ENCODE data around the gene SLC17A9. TPM values are rescaled to one million over a fixed set of nuclear protein-coding genes. Genes with fewer than 3 reads are reported as not detected.
A peak's percentile ranks its signal among the peaks of the same experiment; 100 is the strongest.

SLC17A9 gene
- total RNA-seq, 1 donor from 2014 or later, result 7.0 TPM

DNA sequence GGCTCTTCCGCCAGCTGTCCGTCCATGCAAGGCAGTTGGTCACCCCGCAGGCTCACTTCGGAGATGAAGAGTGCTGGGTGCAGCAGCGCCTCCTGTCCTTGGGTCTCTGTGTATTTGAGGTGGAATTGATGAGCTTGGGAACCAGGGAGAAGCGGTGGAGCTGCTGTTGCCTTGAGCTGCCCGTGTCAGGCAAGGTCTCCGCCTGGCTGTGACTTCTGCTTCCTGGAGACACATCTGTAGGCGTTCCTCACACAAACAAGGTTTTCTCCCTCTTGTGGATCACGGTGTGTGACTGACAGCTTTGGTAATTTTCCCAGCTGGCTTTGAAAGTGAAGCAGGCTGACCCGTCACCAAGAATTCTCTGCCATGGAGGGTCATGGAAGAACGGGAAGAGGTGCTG is 2.5 kb upstream of the SLC17A9 start:
- DNase-seq (ENCODE audit: low spot score), result no peak
- no peak for TF ChIP-seq CTCF (IDR thresholded peaks at IDR 0.05; ENCODE audit: unreplicated experiment)
- Mint-ChIP-seq H3K27ac (ENCODE audit: unreplicated experiment) (peak overlapping the region; percentile 75), H3K27me3 (ENCODE audit: unreplicated experiment) (peaks cover 4% of the 10 kb centered on the region), H3K4me3 (ENCODE audit: unreplicated experiment) (peak overlapping the region; percentile 76), H3K4me1 (ENCODE audit: unreplicated experiment) (peaks cover 10% of the 10 kb centered on the region), H3K9me3 (ENCODE audit: unreplicated experiment) (no peaks in the 10 kb centered on the region), H3K36me3 (ENCODE audit: low read depth, unreplicated experiment) (peaks cover 21% of the 10 kb centered on the region)

DNA sequence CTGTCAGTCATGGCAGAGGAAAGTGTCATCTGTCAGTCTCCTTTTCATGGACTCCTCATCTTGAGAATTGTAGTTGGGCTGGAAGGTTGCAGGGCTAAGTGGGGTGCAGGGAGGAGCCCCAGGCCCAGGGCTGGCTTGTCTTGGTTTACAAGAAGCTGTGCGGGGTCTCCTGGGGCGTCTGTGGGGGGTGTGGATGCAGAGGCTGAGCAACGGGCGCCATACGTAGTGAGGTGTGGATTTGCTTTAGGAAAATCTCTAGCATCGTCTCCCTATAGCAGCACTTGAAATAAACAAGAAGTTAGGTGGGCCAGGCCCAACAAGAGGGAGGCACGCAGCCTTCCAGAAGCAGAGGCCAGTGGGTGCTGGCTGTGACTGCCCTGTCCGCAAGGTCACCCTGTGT is 1.8 kb upstream of the SLC17A9 start:
- TF ChIP-seq CTCF (IDR thresholded peaks at IDR 0.05; ENCODE audit: unreplicated experiment), result no peak
- Mint-ChIP-seq H3K36me3 (ENCODE audit: low read depth, unreplicated experiment) (peaks cover 21% of the 10 kb centered on the region), H3K27ac (ENCODE audit: unreplicated experiment) (peak overlapping the region; percentile 42), H3K27me3 (ENCODE audit: unreplicated experiment) (peaks cover 4% of the 10 kb centered on the region), H3K4me3 (ENCODE audit: unreplicated experiment) (no peak overlapping the region), H3K4me1 (ENCODE audit: unreplicated experiment) (peaks cover 10% of the 10 kb centered on the region), H3K9me3 (ENCODE audit: unreplicated experiment) (no peaks in the 10 kb centered on the region)
- DNase-seq (ENCODE audit: low spot score), result no peak

DNA sequence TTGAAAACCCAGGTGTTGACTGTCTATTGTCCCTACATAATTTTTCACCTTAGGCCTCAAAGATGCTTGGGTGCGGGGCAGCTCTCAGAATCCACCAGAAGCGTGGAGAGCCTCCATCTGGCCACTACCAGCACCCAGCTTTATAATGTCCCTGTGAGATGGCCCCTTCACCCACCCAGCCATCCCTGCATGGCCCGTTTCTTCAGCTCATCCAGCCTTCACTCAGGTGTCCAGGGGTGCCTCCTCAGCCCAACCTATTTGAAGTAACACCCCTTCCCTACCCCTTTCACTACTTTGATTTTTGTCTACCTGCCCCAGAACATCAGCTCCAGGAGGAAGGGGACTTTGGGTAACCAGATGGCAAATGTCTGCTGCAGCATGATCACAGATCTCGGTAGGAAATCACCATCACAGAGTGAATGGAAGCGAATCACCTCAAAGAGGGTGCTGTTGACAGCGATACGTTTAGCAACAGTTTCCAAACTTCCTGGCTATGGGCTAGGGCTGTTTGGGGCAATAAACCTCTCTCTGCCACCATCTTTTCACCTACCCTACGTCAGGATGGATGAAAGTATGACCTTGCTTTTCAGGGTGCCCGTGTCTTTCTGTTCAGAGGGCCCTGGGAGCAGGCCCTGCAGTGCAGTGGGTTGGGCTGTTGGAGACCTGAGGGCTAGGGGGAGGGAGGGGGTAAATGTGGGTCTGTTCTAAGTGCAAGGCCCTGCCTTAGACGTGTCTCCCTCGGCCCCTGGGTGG is 1.2 kb upstream of the SLC17A9 start:
- DNase-seq (ENCODE audit: low spot score), result no peak
- H3K9me3 Mint-ChIP-seq (ENCODE audit: unreplicated experiment), result no peaks in the 10 kb centered on the region
- H3K27me3 Mint-ChIP-seq (ENCODE audit: unreplicated experiment), result peaks cover 4% of the 10 kb centered on the region
- no peak overlapping the region for H3K27ac Mint-ChIP-seq (ENCODE audit: unreplicated experiment)
- no peak for TF ChIP-seq CTCF (IDR thresholded peaks at IDR 0.05; ENCODE audit: unreplicated experiment)
- H3K36me3 Mint-ChIP-seq (ENCODE audit: low read depth, unreplicated experiment), result peaks cover 21% of the 10 kb centered on the region
- H3K4me1 Mint-ChIP-seq (ENCODE audit: unreplicated experiment), result peaks cover 10% of the 10 kb centered on the region
- H3K4me3 Mint-ChIP-seq (ENCODE audit: unreplicated experiment), result peak overlapping the region; percentile 22

DNA sequence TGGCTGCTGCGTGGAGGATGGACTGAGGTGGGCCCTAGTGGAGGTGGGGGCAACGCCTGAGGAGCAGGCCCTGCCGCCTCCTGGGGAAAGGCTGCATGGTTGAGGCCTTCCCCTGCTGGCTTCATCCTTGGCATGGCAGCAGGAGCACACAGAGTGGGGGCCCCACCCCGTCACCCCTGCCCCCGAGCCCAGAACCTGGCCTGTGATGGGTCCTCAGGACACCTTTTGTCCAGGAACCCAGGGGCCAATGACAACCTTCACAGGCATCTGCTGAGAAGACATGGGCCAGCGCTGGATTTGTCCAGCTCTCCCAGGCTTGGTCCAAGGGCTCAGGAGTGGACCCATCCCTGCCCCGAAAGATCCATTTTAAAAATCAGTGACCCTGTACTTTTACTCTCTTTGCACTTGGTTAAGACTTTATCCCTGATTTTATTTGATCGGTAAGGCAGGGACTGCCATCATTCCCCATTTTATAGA is 575 bp upstream of the SLC17A9 start:
- peaks cover 10% of the 10 kb centered on the region for H3K4me1 Mint-ChIP-seq (ENCODE audit: unreplicated experiment)
- no peaks in the 10 kb centered on the region for H3K9me3 Mint-ChIP-seq (ENCODE audit: unreplicated experiment)
- no peak overlapping the region for H3K27ac Mint-ChIP-seq (ENCODE audit: unreplicated experiment)
- no peak for DNase-seq (ENCODE audit: low spot score)
- peaks cover 16% of the 10 kb centered on the region for H3K36me3 Mint-ChIP-seq (ENCODE audit: low read depth, unreplicated experiment)
- TF ChIP-seq CTCF (IDR thresholded peaks at IDR 0.05; ENCODE audit: unreplicated experiment), result no peak
- no peak overlapping the region for H3K4me3 Mint-ChIP-seq (ENCODE audit: unreplicated experiment)
- peaks cover 5% of the 10 kb centered on the region for H3K27me3 Mint-ChIP-seq (ENCODE audit: unreplicated experiment)
